GM23338 (cell line): ENCODE results near the gene PLEKHM2. TPM values are rescaled to one million over a fixed set of nuclear protein-coding genes. Genes with fewer than 3 reads are reported as not detected.

Experiments
- ATAC-seq: fragments of 200-7000 bp; cut with Tn5 transposase; 3 replicates; pipeline ENCODE4 v1.9.1; 2020
- DNase-seq: peaks from one replicate; pipeline ENCODE4 v3.0.0-alpha.2; 2015; ENCODE audit warnings: low spot score
- H2AFZ ChIP-seq: fragments of 200-600 bp; sonication (generic); 2 replicates; pipeline ENCODE4 v1.8.0; 2016; ENCODE audit warnings: antibody characterized with exemption, mild to moderate bottlenecking, moderate library complexity
- H3F3A ChIP-seq: fragments of 200-600 bp; sonication (generic); replicated peaks from 2 replicates; pipeline ENCODE4 v1.8.0; 2017; ENCODE audit warnings: antibody characterized with exemption, mixed run types, low read depth
- H3K27ac ChIP-seq: fragments of 200-600 bp; sonication (generic); 2 replicates; pipeline ENCODE4 v1.6.1; 2016; ENCODE audit warnings: low read depth
- H3K27me3 ChIP-seq: fragments of 200-600 bp; sonication (generic); 2 replicates; pipeline ENCODE4 v1.8.0; 2016; ENCODE audit warnings: mild to moderate bottlenecking, mixed run types, moderate library complexity; ENCODE audit not compliant: insufficient read depth
- H3K36me3 ChIP-seq: fragments of 200-600 bp; sonication (generic); 2 replicates; pipeline ENCODE4 v1.8.0; 2016; ENCODE audit warnings: mild to moderate bottlenecking; ENCODE audit not compliant: insufficient read depth
- H3K4me1 ChIP-seq: fragments of 200-600 bp; sonication (generic); 2 replicates; pipeline ENCODE4 v1.8.0; 2016; ENCODE audit warnings: mild to moderate bottlenecking, moderate library complexity; ENCODE audit not compliant: insufficient read depth
- H3K4me2 ChIP-seq: fragments of 200-600 bp; sonication (generic); 2 replicates; pipeline ENCODE4 v1.7.1; 2017; ENCODE audit warnings: mixed run types
- H3K4me3 ChIP-seq: fragments of 200-600 bp; sonication (generic); 2 replicates; pipeline ENCODE4 v1.6.1; 2016; ENCODE audit warnings: mixed run types
- H3K79me2 ChIP-seq: fragments of 200-600 bp; sonication (generic); replicated peaks from 2 replicates; pipeline ENCODE4 v1.8.0; 2017; ENCODE audit warnings: mild to moderate bottlenecking; ENCODE audit not compliant: insufficient read depth
- H3K9me2 ChIP-seq: fragments of 200-600 bp; sonication (generic); 2 replicates; pipeline ENCODE4 v1.8.0; 2017; ENCODE audit not compliant: insufficient read depth
- H4K20me1 ChIP-seq: fragments of 200-600 bp; sonication (generic); replicated peaks from 2 replicates; pipeline ENCODE4 v1.8.0; 2017; ENCODE audit warnings: mild to moderate bottlenecking; ENCODE audit not compliant: insufficient read depth
- H3K27ac Mint-ChIP-seq: 2 replicates; pipeline ENCODE4 v1.8.0; 2020; ENCODE audit warnings: inconsistent platforms, mild to moderate bottlenecking, moderate library complexity, mixed read lengths
- H3K27me3 Mint-ChIP-seq: 3 replicates; pipeline ENCODE4 v1.8.0; 2022; ENCODE audit warnings: low read depth, mild to moderate bottlenecking, moderate library complexity, mixed read lengths, inconsistent platforms; ENCODE audit not compliant: insufficient read depth, poor library complexity
- H3K36me3 Mint-ChIP-seq: 3 replicates; pipeline ENCODE4 v1.8.0; 2021; ENCODE audit warnings: low read depth, mild to moderate bottlenecking, inconsistent platforms, moderate library complexity, mixed read lengths
- H3K4me1 Mint-ChIP-seq: 3 replicates; pipeline ENCODE4 v1.8.0; 2020; ENCODE audit warnings: mild to moderate bottlenecking, inconsistent platforms, mixed read lengths
- H3K4me3 Mint-ChIP-seq: 3 replicates; pipeline ENCODE4 v1.8.0; 2021; ENCODE audit warnings: moderate library complexity, mild to moderate bottlenecking, inconsistent platforms, mixed read lengths
- H3K9me3 Mint-ChIP-seq: 3 replicates; pipeline ENCODE4 v1.8.0; 2020; ENCODE audit warnings: moderate library complexity, mild to moderate bottlenecking, inconsistent platforms, mixed read lengths
- CREB1 ChIP-seq: fragments of 250-450 bp; sonication (Bioruptor Pico); IDR thresholded peaks from 2 replicates; pipeline ENCODE4 v1.5.0; 2020; ENCODE audit warnings: low read depth, mild to moderate bottlenecking, moderate library complexity
- ETS1 ChIP-seq: IDR thresholded peaks from 2 replicates; pipeline ENCODE4 v1.6.1; 2016; ENCODE audit warnings: antibody characterized with exemption
- EZH2phosphoT487 ChIP-seq: fragments of 200-600 bp; sonication (generic); IDR thresholded peaks from one replicate; pipeline ENCODE4 v1.8.1; 2018; ENCODE audit warnings: antibody characterized with exemption; ENCODE audit not compliant: unreplicated experiment
- JUNB ChIP-seq: IDR thresholded peaks from one replicate; pipeline ENCODE4 v1.6.1; 2016; ENCODE audit warnings: antibody characterized with exemption; ENCODE audit not compliant: unreplicated experiment
- NANOG ChIP-seq: IDR thresholded peaks from 2 replicates; pipeline ENCODE4 v1.6.1; 2016; ENCODE audit warnings: antibody characterized with exemption, borderline replicate concordance
- POLR2AphosphoS5 ChIP-seq: IDR thresholded peaks from 2 replicates; pipeline ENCODE4 v1.6.1; 2016; ENCODE audit warnings: antibody characterized with exemption, low read depth
- STAT1 ChIP-seq: IDR thresholded peaks from one replicate; pipeline ENCODE4 v1.6.1; 2016; ENCODE audit warnings: antibody characterized with exemption; ENCODE audit not compliant: unreplicated experiment
- ZNF114 ChIP-seq: fragments of 250-450 bp; sonication (Bioruptor Pico); IDR thresholded peaks from 2 replicates; pipeline ENCODE4 v1.5.0; 2020; ENCODE audit warnings: mild to moderate bottlenecking, moderate library complexity
- polyA plus RNA-seq: library from polyadenylated mRNA; unstranded; fragments of >200 nt; fragmentation: Nextera tagmentation; extraction: Ambion mirVana; gene quantifications from 2 replicates; pipeline ENCODE4 v1.2.1, GENCODE V29; 2016
- total RNA-seq: library from RNA; depleted of rRNA; stranded (reverse); fragments of >200 nt; shearing (Covaris generic); gene quantifications from 2 replicates; pipeline ENCODE4 v1.2.3, GENCODE V29; 2014
- TF ChIP-seq, protein P1 (sequence below): IDR thresholded peaks from one replicate; pipeline ENCODE4 v1.6.1; 2018; ENCODE audit warnings: antibody characterized with exemption; ENCODE audit not compliant: unreplicated experiment
- TF ChIP-seq, protein P2 (sequence below), 2 experiments: fragments of 200-600 bp in 1 of 2; sonication (generic) in 1 of 2; conservative IDR thresholded peaks; 2 replicates each; pipeline versions ENCODE4 v1.5.1 to v1.6.1; 2016 to 2017; ENCODE audit warnings: antibody characterized with exemption in 2 of 2, low read depth in 2 of 2, mild to moderate bottlenecking in 2 of 2, moderate library complexity in 1 of 2

PLEKHM2 gene
- total and polyA plus RNA-seq, 2 experiments from 2014 or later, result 11.2 to 40.0 TPM

DNA sequence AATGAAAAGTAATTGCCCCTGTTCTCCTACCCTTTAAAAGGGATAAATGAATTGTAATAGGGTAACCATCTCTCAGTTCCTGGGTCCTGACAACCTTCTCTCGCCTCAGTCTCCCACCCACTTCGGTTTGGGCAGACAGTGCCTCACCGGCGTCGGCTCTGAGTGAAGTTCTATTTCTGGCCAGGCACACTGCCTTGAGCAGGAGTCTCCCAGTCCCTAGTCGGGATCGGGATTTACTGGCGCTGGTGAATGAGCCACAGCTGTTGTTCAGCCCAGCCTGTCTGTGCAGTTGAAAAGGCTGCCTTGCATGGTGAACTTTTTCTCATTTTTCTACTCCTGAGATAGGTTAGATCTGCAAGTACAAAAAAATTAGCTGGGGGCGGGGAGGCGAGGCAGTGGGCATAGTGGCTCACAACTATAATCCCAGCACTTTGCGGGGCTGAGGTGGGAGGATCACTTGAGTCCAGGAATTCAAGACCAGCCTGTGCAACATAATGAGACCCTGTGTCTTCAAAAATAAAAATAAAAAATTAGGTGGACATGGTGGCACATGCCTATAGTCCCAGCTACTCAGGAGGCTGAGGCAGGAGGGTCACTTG lies 7.4 kb downstream of the PLEKHM2 start (continued):
- TF ChIP-seq NANOG (no peak), ZNF114 (no peak), EZH2phosphoT487 (no peak), STAT1 (no peak)

DNA sequence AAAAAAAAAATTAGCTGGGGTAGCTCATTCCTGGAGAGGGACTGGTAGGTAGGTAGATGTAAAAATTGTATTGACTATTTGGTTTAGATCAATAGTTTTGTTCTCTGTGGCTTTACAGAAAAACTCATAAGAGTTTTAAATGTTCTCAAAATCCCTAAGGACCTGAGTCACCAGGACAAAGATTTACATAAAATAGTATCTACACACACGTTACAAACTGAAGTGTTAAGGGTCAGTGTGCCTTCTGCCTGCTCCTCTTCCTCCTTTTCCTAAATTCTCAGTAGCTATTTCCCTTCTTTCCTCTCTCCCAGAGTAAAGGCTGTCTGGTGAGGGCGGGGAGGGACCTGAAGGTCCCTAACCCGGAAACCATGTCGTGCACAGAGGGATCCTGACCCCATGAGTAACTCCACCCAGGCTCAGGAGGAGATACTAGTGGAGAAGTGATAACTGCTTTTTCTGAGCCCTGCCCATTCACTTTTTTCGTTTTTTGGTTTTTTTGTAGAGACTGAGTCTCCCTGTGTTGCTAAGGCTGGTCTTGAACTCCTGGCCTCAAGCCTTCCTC lies 8.1 kb downstream of the PLEKHM2 start:
- H3K9me2 ChIP-seq, result no peaks in the 10 kb centered on the region
- H3K36me3 ChIP-seq, result no peaks in the 10 kb centered on the region
- H3K27ac ChIP-seq, result no peak overlapping the region
- Mint-ChIP-seq H3K27ac (no peak overlapping the region), H3K27me3 (peaks cover 6% of the 10 kb centered on the region), H3K36me3 (0 out of 3 replicates have a peak, but pooled peaks cover 8% of the 10 kb centered on the region), H3K4me1 (no peaks in the 10 kb centered on the region), H3K4me3 (no peak overlapping the region), H3K9me3 (no peaks in the 10 kb centered on the region)
- H3F3A ChIP-seq, result no peaks in the 10 kb centered on the region
- no peak for ATAC-seq
- H2AFZ ChIP-seq, result no peak overlapping the region
- H3K4me1 ChIP-seq, result no peaks in the 10 kb centered on the region
- peaks cover 15% of the 10 kb centered on the region for H4K20me1 ChIP-seq
- TF ChIP-seq POLR2AphosphoS5 (no peak), STAT1 (no peak), ETS1 (no peak)
- TF ChIP-seq, protein P1, sequence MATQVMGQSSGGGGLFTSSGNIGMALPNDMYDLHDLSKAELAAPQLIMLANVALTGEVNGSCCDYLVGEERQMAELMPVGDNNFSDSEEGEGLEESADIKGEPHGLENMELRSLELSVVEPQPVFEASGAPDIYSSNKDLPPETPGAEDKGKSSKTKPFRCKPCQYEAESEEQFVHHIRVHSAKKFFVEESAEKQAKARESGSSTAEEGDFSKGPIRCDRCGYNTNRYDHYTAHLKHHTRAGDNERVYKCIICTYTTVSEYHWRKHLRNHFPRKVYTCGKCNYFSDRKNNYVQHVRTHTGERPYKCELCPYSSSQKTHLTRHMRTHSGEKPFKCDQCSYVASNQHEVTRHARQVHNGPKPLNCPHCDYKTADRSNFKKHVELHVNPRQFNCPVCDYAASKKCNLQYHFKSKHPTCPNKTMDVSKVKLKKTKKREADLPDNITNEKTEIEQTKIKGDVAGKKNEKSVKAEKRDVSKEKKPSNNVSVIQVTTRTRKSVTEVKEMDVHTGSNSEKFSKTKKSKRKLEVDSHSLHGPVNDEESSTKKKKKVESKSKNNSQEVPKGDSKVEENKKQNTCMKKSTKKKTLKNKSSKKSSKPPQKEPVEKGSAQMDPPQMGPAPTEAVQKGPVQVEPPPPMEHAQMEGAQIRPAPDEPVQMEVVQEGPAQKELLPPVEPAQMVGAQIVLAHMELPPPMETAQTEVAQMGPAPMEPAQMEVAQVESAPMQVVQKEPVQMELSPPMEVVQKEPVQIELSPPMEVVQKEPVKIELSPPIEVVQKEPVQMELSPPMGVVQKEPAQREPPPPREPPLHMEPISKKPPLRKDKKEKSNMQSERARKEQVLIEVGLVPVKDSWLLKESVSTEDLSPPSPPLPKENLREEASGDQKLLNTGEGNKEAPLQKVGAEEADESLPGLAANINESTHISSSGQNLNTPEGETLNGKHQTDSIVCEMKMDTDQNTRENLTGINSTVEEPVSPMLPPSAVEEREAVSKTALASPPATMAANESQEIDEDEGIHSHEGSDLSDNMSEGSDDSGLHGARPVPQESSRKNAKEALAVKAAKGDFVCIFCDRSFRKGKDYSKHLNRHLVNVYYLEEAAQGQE, result no peak
- no peak overlapping the region for H3K4me2 ChIP-seq
- no peak overlapping the region for H3K4me3 ChIP-seq
- H3K79me2 ChIP-seq, result peaks cover 52% of the 10 kb centered on the region
- H3K27me3 ChIP-seq, result no peaks in the 10 kb centered on the region
- no peak for DNase-seq

DNA sequence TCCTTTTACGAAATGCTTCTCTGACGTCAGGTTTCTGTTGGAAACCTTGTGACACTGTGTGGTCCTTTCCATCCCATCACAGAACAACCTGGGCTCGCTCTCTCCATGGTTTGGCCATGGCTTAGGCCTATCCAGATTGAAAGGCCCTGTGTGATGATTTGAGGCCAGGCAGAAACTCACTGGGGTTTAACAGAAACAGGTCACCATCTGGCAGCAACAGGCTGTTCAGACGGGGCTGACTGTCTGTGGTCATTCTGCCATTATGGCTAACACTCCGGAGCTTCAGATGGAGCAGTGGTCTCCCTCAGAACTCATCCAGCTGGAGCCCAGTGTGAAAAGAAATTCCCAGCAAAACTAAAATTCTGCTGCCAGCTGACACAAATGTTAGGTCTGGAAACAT lies 9.3 kb downstream of the PLEKHM2 start:
- H3K4me2 ChIP-seq, result no peak overlapping the region
- H3K9me2 ChIP-seq, result no peaks in the 10 kb centered on the region
- H3K4me1 ChIP-seq, result no peaks in the 10 kb centered on the region
- no peaks in the 10 kb centered on the region for H3K27me3 ChIP-seq
- Mint-ChIP-seq H3K36me3 (peaks cover 3% of the 10 kb centered on the region; the same call in 1 of the 3 replicates), H3K27me3 (peaks cover 6% of the 10 kb centered on the region), H3K4me1 (no peaks in the 10 kb centered on the region), H3K9me3 (no peaks in the 10 kb centered on the region), H3K4me3 (no peak overlapping the region), H3K27ac (no peak overlapping the region)
- DNase-seq (no peak), ATAC-seq (no peak)
- H3K36me3 ChIP-seq, result no peaks in the 10 kb centered on the region
- no peak overlapping the region for H2AFZ ChIP-seq
- no peak overlapping the region for H3K4me3 ChIP-seq
- H4K20me1 ChIP-seq, result peaks cover 10% of the 10 kb centered on the region; the same call in 1 of the 2 replicates
- H3F3A ChIP-seq, result no peaks in the 10 kb centered on the region
- H3K79me2 ChIP-seq, result peaks cover 44% of the 10 kb centered on the region
- H3K27ac ChIP-seq, result no peak overlapping the region
- TF ChIP-seq ZNF114 (no peak), JUNB (no peak), NANOG (no peak), EZH2phosphoT487 (no peak), CREB1 (CRISPR knock-in tag) (no peak), STAT1 (no peak)
- TF ChIP-seq, protein P2, sequence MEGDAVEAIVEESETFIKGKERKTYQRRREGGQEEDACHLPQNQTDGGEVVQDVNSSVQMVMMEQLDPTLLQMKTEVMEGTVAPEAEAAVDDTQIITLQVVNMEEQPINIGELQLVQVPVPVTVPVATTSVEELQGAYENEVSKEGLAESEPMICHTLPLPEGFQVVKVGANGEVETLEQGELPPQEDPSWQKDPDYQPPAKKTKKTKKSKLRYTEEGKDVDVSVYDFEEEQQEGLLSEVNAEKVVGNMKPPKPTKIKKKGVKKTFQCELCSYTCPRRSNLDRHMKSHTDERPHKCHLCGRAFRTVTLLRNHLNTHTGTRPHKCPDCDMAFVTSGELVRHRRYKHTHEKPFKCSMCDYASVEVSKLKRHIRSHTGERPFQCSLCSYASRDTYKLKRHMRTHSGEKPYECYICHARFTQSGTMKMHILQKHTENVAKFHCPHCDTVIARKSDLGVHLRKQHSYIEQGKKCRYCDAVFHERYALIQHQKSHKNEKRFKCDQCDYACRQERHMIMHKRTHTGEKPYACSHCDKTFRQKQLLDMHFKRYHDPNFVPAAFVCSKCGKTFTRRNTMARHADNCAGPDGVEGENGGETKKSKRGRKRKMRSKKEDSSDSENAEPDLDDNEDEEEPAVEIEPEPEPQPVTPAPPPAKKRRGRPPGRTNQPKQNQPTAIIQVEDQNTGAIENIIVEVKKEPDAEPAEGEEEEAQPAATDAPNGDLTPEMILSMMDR (conservative IDR thresholded peaks at IDR 0.05; ENCODE audit: low read depth in 2 of 2), result no peak
- TF ChIP-seq, protein P1, result no peak
